ENCODE results near the gene SLC22A23.

The SLC22A23 gene

GRCh38 chr6:3306848-3307247, 150.0 kb downstream of the SLC22A23 start:
- Histone ChIP-seq H3K4me1 (ENCODE audit: control insufficient read depth, low read depth, low read length) (no peaks in the 10 kb centered on the region), H3K4me2 (ENCODE audit: low read length) (no peak overlapping the region), H3K79me2 (ENCODE audit: control insufficient read depth, insufficient read depth, low read length) (no peaks in the 10 kb centered on the region), H3K56ac (ENCODE audit: low read length) (no peak overlapping the region), H3K23ac (ENCODE audit: low read length) (no peak overlapping the region), H4K8ac (ENCODE audit: low read depth, low read length) (no peak overlapping the region), H3K9ac (ENCODE audit: low read length) (no peak overlapping the region), H3K27ac (ENCODE audit: low read depth, low read length) (no peak overlapping the region), H3K18ac (ENCODE audit: low read length) (no peak overlapping the region), H2AK5ac (ENCODE audit: low read length) (no peak overlapping the region), H3K4me3 (ENCODE audit: low read length) (no peak overlapping the region), H3K27me3 (ENCODE audit: insufficient read depth, low read length, poor library complexity) (no peaks in the 10 kb centered on the region), H4K5ac (ENCODE audit: low read length) (no peak overlapping the region), H2BK120ac (ENCODE audit: low read depth, low read length) (no peak overlapping the region), H2BK15ac (replicated peaks; ENCODE audit: low read depth) (no peak overlapping the region), H3K36me3 (ENCODE audit: control insufficient read depth, insufficient read depth, low read length) (no peaks in the 10 kb centered on the region), H2BK5ac (ENCODE audit: low read length) (no peak overlapping the region), H3K79me1 (ENCODE audit: low read length) (no peaks in the 10 kb centered on the region), H3K4ac (ENCODE audit: low read depth, low read length) (no peak overlapping the region)
- no CpG with 5 or more reads among the region's 10 CpGs for WGBS (ENCODE audit: extremely low coverage, insufficient coverage, low lambda C conversion rate)
- no peak for DNase-seq

DNA sequence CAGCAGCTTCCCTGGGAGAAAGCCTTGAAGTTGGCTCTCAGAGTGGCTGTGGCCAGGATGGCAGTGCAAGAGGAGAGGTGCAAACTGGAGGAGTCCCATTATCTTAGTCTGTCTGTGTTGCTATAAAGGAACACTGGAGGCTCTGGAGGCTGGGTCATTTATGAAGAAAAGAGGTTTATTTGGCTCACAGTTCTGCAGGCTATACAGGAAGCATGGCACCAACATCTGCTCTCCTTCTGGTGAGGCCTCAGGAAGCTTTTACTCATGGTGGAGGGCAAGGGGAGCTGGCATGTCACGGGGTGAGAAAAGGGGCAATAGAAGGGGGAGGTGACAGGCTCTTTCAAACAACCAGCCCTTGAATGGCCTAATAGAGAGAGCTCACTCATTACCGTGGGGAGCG, 151.0 kb downstream of the SLC22A23 start:
- Histone ChIP-seq H3K79me1 (ENCODE audit: low read length) (no peaks in the 10 kb centered on the region), H3K27me3 (ENCODE audit: insufficient read depth, low read length, poor library complexity) (no peaks in the 10 kb centered on the region), H3K4ac (ENCODE audit: low read depth, low read length) (no peak overlapping the region), H4K5ac (ENCODE audit: low read length) (no peak overlapping the region), H3K36me3 (ENCODE audit: control insufficient read depth, insufficient read depth, low read length) (no peaks in the 10 kb centered on the region), H2BK5ac (ENCODE audit: low read length) (no peak overlapping the region), H3K79me2 (ENCODE audit: control insufficient read depth, insufficient read depth, low read length) (no peaks in the 10 kb centered on the region), H3K18ac (ENCODE audit: low read length) (no peak overlapping the region), H3K4me1 (ENCODE audit: control insufficient read depth, low read depth, low read length) (no peaks in the 10 kb centered on the region), H3K27ac (ENCODE audit: low read depth, low read length) (no peak overlapping the region), H2AK5ac (ENCODE audit: low read length) (no peak overlapping the region), H3K56ac (ENCODE audit: low read length) (no peak overlapping the region), H3K4me3 (ENCODE audit: low read length) (no peak overlapping the region), H3K23ac (ENCODE audit: low read length) (no peak overlapping the region), H2BK120ac (ENCODE audit: low read depth, low read length) (no peak overlapping the region), H4K8ac (ENCODE audit: low read depth, low read length) (no peak overlapping the region), H3K9ac (ENCODE audit: low read length) (no peak overlapping the region), H2BK15ac (replicated peaks; ENCODE audit: low read depth) (no peak overlapping the region), H3K4me2 (ENCODE audit: low read length) (no peak overlapping the region)
- no CpG with 5 or more reads among the region's 3 CpGs for WGBS (ENCODE audit: extremely low coverage, insufficient coverage, low lambda C conversion rate)
- no peak for DNase-seq

DNA sequence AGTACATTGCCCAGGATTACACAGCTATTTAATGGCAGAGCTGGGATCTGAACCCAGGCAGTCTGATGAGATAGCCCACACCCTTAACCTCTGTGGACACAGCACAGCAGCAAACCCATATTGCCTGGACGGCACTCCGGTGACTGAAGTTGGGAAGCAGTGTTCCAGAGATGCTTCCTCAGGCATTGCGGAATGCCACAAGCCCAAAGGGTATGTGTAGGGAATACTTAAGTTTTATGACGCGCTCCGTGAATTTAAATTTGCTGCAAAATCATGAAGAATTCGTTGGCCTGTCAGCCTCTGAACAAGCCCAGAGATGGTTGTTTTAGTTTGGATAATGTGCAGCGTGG, 151.7 kb downstream of the SLC22A23 start:
- Histone ChIP-seq H4K8ac (ENCODE audit: low read depth, low read length) (no peak overlapping the region), H4K5ac (ENCODE audit: low read length) (no peak overlapping the region), H3K23ac (ENCODE audit: low read length) (no peak overlapping the region), H3K4me2 (ENCODE audit: low read length) (no peak overlapping the region), H3K9ac (ENCODE audit: low read length) (no peak overlapping the region), H3K4me3 (ENCODE audit: low read length) (no peak overlapping the region), H3K79me2 (ENCODE audit: control insufficient read depth, insufficient read depth, low read length) (no peaks in the 10 kb centered on the region), H3K79me1 (ENCODE audit: low read length) (no peaks in the 10 kb centered on the region), H3K27ac (ENCODE audit: low read depth, low read length) (no peak overlapping the region), H3K56ac (ENCODE audit: low read length) (no peak overlapping the region), H3K18ac (ENCODE audit: low read length) (no peak overlapping the region), H2BK15ac (replicated peaks; ENCODE audit: low read depth) (no peak overlapping the region), H3K27me3 (ENCODE audit: insufficient read depth, low read length, poor library complexity) (no peaks in the 10 kb centered on the region), H2AK5ac (ENCODE audit: low read length) (no peak overlapping the region), H2BK120ac (ENCODE audit: low read depth, low read length) (no peak overlapping the region), H3K4me1 (ENCODE audit: control insufficient read depth, low read depth, low read length) (no peaks in the 10 kb centered on the region), H2BK5ac (ENCODE audit: low read length) (no peak overlapping the region), H3K36me3 (ENCODE audit: control insufficient read depth, insufficient read depth, low read length) (no peaks in the 10 kb centered on the region), H3K4ac (ENCODE audit: low read depth, low read length) (no peak overlapping the region)
- DNase-seq, result no peak
- WGBS (ENCODE audit: extremely low coverage, insufficient coverage, low lambda C conversion rate), result no CpG with 5 or more reads among the region's 8 CpGs

DNA sequence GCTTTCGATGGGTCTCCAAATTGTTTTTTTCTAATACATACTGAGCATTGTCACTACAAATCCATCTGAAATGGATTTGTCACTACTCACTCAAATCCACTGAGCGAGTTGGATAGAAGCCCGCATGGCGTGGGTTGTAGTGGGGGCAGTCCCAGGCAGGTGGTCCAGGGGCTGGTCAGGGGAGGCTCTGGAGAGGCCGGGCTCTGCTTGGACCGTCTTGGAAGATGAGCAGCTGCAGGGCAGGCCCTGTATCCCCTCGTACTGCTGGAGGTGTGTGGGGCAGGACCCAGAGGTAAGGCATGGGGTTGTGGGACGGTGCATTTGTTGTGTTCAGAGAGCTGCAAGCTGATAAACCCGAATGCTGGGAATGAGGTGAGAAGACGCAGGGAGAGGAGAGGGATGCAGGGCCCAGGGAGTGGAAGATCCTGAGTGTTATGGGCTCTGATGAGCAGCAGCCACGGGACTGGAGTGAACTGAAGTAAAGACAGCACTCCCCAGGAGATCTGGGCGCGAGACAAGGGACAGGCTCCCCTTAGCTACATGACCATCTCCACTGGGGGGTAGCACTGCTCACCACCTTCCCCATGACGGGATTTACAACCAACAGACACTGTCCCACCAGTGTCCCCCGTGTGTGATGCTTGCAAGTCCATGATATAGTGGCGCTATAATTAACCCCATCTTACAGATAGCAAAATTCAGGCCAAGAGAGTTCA, 152.2 kb downstream of the SLC22A23 start:
- Histone ChIP-seq H2BK5ac (ENCODE audit: low read length) (no peak overlapping the region), H2BK120ac (ENCODE audit: low read depth, low read length) (no peak overlapping the region), H3K18ac (ENCODE audit: low read length) (no peak overlapping the region), H4K8ac (ENCODE audit: low read depth, low read length) (no peak overlapping the region), H3K9ac (ENCODE audit: low read length) (no peak overlapping the region), H3K4me2 (ENCODE audit: low read length) (no peak overlapping the region), H3K4ac (ENCODE audit: low read depth, low read length) (no peak overlapping the region), H3K4me3 (ENCODE audit: low read length) (no peak overlapping the region), H3K27me3 (ENCODE audit: insufficient read depth, low read length, poor library complexity) (no peaks in the 10 kb centered on the region), H3K23ac (ENCODE audit: low read length) (no peak overlapping the region), H4K5ac (ENCODE audit: low read length) (no peak overlapping the region), H3K4me1 (ENCODE audit: control insufficient read depth, low read depth, low read length) (no peaks in the 10 kb centered on the region), H3K79me2 (ENCODE audit: control insufficient read depth, insufficient read depth, low read length) (no peaks in the 10 kb centered on the region), H3K56ac (ENCODE audit: low read length) (no peak overlapping the region), H3K36me3 (ENCODE audit: control insufficient read depth, insufficient read depth, low read length) (no peaks in the 10 kb centered on the region), H2BK15ac (replicated peaks; ENCODE audit: low read depth) (no peak overlapping the region), H2AK5ac (ENCODE audit: low read length) (no peak overlapping the region), H3K27ac (ENCODE audit: low read depth, low read length) (no peak overlapping the region), H3K79me1 (ENCODE audit: low read length) (no peaks in the 10 kb centered on the region)
- DNase-seq, result no peak
- WGBS (ENCODE audit: extremely low coverage, insufficient coverage, low lambda C conversion rate), result no CpG with 5 or more reads among the region's 16 CpGs

- Histone ChIP-seq H2AK5ac (ENCODE audit: low read length) (no peak overlapping the region), H2BK120ac (ENCODE audit: low read depth, low read length) (no peak overlapping the region), H3K4ac (ENCODE audit: low read depth, low read length) (no peak overlapping the region), H4K8ac (ENCODE audit: low read depth, low read length) (no peak overlapping the region), H3K4me2 (ENCODE audit: low read length) (no peak overlapping the region), H3K56ac (ENCODE audit: low read length) (no peak overlapping the region), H3K9ac (ENCODE audit: low read length) (no peak overlapping the region), H3K4me3 (ENCODE audit: low read length) (no peak overlapping the region), H3K27me3 (ENCODE audit: insufficient read depth, low read length, poor library complexity) (no peaks in the 10 kb centered on the region), H3K18ac (ENCODE audit: low read length) (no peak overlapping the region), H3K27ac (ENCODE audit: low read depth, low read length) (no peak overlapping the region), H3K79me1 (ENCODE audit: low read length) (no peaks in the 10 kb centered on the region), H2BK5ac (ENCODE audit: low read length) (no peak overlapping the region), H3K23ac (ENCODE audit: low read length) (no peak overlapping the region), H3K4me1 (ENCODE audit: control insufficient read depth, low read depth, low read length) (no peaks in the 10 kb centered on the region), H2BK15ac (replicated peaks; ENCODE audit: low read depth) (no peak overlapping the region), H4K5ac (ENCODE audit: low read length) (no peak overlapping the region), H3K79me2 (ENCODE audit: control insufficient read depth, insufficient read depth, low read length) (no peaks in the 10 kb centered on the region), H3K36me3 (ENCODE audit: control insufficient read depth, insufficient read depth, low read length) (no peaks in the 10 kb centered on the region)
- WGBS (ENCODE audit: extremely low coverage, insufficient coverage, low lambda C conversion rate), result no CpG with 5 or more reads among the region's 3 CpGs
- DNase-seq, result no peak
These were observed 152.9 kb downstream of the SLC22A23 start for GRCh38 chr6:3303795-3304411.

DNA sequence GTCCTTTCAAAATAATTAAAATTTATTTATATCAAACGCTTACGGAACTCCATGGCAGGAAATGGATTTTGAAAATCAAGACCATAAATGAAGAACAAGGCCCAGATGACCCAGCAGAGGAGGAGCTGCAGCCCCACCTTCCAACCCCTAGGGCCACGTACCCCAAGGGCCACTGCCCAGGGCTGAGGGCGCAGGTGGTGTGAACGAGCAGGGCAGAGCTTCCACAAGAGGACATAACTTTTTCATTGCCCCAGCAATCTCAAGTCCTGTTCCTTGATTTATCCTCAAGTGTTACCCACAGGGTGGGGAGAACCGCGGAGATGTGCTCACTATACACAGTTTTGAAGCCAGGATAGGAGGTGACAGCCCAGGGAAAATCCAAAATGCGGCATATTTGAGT, 155.3 kb downstream of the SLC22A23 start:
- Histone ChIP-seq H3K4ac (ENCODE audit: low read depth, low read length) (no peak overlapping the region), H3K9ac (ENCODE audit: low read length) (no peak overlapping the region), H2BK15ac (replicated peaks; ENCODE audit: low read depth) (no peak overlapping the region), H3K27me3 (ENCODE audit: insufficient read depth, low read length, poor library complexity) (no peaks in the 10 kb centered on the region), H4K5ac (ENCODE audit: low read length) (no peak overlapping the region), H3K36me3 (ENCODE audit: control insufficient read depth, insufficient read depth, low read length) (no peaks in the 10 kb centered on the region), H3K56ac (ENCODE audit: low read length) (no peak overlapping the region), H2BK120ac (ENCODE audit: low read depth, low read length) (no peak overlapping the region), H3K79me1 (ENCODE audit: low read length) (no peaks in the 10 kb centered on the region), H2AK5ac (ENCODE audit: low read length) (no peak overlapping the region), H3K79me2 (ENCODE audit: control insufficient read depth, insufficient read depth, low read length) (no peaks in the 10 kb centered on the region), H3K4me1 (ENCODE audit: control insufficient read depth, low read depth, low read length) (no peaks in the 10 kb centered on the region), H3K4me3 (ENCODE audit: low read length) (no peak overlapping the region), H2BK5ac (ENCODE audit: low read length) (no peak overlapping the region), H3K27ac (ENCODE audit: low read depth, low read length) (no peak overlapping the region), H3K4me2 (ENCODE audit: low read length) (no peak overlapping the region), H3K23ac (ENCODE audit: low read length) (no peak overlapping the region), H4K8ac (ENCODE audit: low read depth, low read length) (no peak overlapping the region), H3K18ac (ENCODE audit: low read length) (no peak overlapping the region)
- no peak for DNase-seq
- WGBS (ENCODE audit: extremely low coverage, insufficient coverage, low lambda C conversion rate), result no CpG with 5 or more reads among the region's 8 CpGs
